MM.1S (cell line): ENCODE measurements around the gene DNAJC8.

ENCODE experiments used
- CTCF ChIP-seq: fragments of 300-600 bp; sonication (generic); IDR thresholded peaks from 2 replicates; pipeline ENCODE4 v1.5.1; 2016; ENCODE audit warnings: antibody characterized with exemption, low read length, mixed read lengths
- EZH2 ChIP-seq: fragments of 300-600 bp; sonication (generic); optimal IDR thresholded peaks from 2 replicates; pipeline ENCODE3; 2017; ENCODE audit warnings: low read depth, mild to moderate bottlenecking, antibody characterized with exemption, low read length, mixed read lengths

- TF ChIP-seq EZH2, result no peak
- no peak for TF ChIP-seq CTCF
These were observed 69.2 kb downstream of the DNAJC8 start for GRCh38 chr1:28163496-28164161.
